ENCODE data around the gene HUS1B. TPM values are rescaled to one million over a fixed set of nuclear protein-coding genes. Genes with fewer than 3 reads are reported as not detected.

Gene HUS1B
- total and polyA plus RNA-seq, 2 of the 13 experiments (the other 11 are each of a cell fraction or from before 2014, with no cell fraction given) = 0.18 to 0.40 TPM

DNA sequence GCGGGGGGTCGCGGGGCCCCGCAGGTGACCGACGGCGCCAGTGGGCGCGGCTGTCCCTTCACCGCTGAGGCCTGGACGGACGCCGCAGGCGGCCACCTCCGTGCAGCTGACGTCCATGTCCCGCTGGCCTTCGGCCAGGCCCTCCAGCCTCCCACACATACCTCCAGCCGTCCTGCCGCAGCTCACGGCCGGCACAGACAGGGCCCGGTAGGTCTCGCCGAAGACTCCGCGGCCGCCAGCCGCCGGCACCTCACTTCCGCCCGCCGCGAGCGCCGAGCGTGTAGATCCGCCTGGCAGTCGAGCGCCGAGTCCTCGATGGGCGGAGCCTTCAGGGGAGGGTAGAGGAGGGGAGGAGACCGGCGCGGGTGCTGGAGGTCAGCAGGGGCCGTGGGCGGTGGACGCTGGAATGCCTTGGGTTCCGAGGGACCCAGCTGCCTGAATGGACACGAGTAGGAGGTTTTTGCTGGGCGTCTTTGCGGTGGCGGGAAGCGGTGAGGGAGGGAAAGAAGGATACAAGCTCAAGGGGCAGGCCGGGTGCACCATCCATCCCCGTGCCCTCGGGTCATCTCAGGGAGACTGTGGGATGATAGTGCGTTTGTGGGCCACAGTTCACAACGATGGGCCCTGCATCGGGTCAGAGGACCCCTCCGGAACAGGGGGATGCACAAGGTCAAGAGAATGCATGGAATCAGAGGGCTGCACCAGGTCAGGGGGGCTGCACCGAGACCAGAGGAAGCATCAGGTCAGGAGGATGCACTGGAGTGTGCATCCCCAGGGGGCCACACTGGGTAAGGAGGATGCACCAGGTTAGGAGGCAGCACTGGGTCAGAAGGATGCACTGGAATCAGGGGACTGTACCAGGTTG, 36.2 kb upstream of the HUS1B start, which contains the start of gene EXOC2 (continued):
- TF ChIP-seq RCOR2 (CRISPR knock-in tag; IDR thresholded peaks at IDR 0.05) = peak; percentile 44; the same call in 1 of the 2 replicates
- peak; percentile 50; the same call in 1 of the 2 replicates for TF ChIP-seq ARNTL (CRISPR knock-in tag; IDR thresholded peaks at IDR 0.05)
- peak; percentile 89; the same call in 1 of the 2 replicates for TF ChIP-seq BORCS8-MEF2B (CRISPR knock-in tag; IDR thresholded peaks at IDR 0.05)
- TF ChIP-seq ZFP90 (CRISPR knock-in tag; IDR thresholded peaks at IDR 0.05; ENCODE audit: borderline replicate concordance) = peak; percentile 79
- peak; percentile 63; the same call in 1 of the 2 replicates for TF ChIP-seq ZNF318 (CRISPR knock-in tag; IDR thresholded peaks at IDR 0.05)
- no peak for TF ChIP-seq FOXK2 (IDR thresholded peaks at IDR 0.05)
- TF ChIP-seq ZNF501 (CRISPR knock-in tag; IDR thresholded peaks at IDR 0.05) = peak; percentile 89; the same call in 1 of the 2 replicates
- 0 out of 2 replicates have a peak, but pooled peaks have one; percentile 12 for TF ChIP-seq NRL (CRISPR knock-in tag; IDR thresholded peaks at IDR 0.05; ENCODE audit: borderline replicate concordance)
- no peak for TF ChIP-seq ZSCAN22 (CRISPR knock-in tag; IDR thresholded peaks at IDR 0.05)
- no peak for TF ChIP-seq ZNF10 (CRISPR knock-in tag; IDR thresholded peaks at IDR 0.05; ENCODE audit: borderline replicate concordance, low read depth)
- peak; percentile 47; the same call in 1 of the 2 replicates for TF ChIP-seq SOX13 (IDR thresholded peaks at IDR 0.05)
- peak in 1 of 2 experiments; percentile 79; a peak in 2 of 4 replicates for TF ChIP-seq SOX13 (CRISPR knock-in tag; conservative IDR thresholded peaks at IDR 0.05 in 1 of 2, IDR thresholded peaks at IDR 0.05 in 1 of 2)
- 0 out of 2 replicates have a peak, but pooled peaks have one; percentile 17 for TF ChIP-seq STAG1 (CRISPR knock-in tag; IDR thresholded peaks at IDR 0.05)
- peak; percentile 85 for TF ChIP-seq THAP7 (CRISPR knock-in tag; IDR thresholded peaks at IDR 0.05)
- peak; percentile 49; the same call in 1 of the 2 replicates for TF ChIP-seq PREB (CRISPR knock-in tag; IDR thresholded peaks at IDR 0.05)
- TF ChIP-seq HOXD1 (CRISPR knock-in tag; IDR thresholded peaks at IDR 0.05) = peak; percentile 95
- TF ChIP-seq ZNF160 (CRISPR knock-in tag; IDR thresholded peaks at IDR 0.05) = peak; percentile 88; the same call in 1 of the 2 replicates
- no peak for TF ChIP-seq ZEB1 (IDR thresholded peaks at IDR 0.05; ENCODE audit: insufficient replicate concordance, low read depth)
